HepG2 (cell line): ENCODE measurements around the gene TRAP1. TPM values are rescaled to one million over a fixed set of nuclear protein-coding genes. Genes with fewer than 3 reads are reported as not detected.

Source experiments
- ATAC-seq: fragments of 200-7000 bp; cut with Tn5 transposase; 3 replicates; pipeline ENCODE4 v1.9.1; 2020; ENCODE audit warnings: mild to moderate bottlenecking, moderate library complexity
- BruUV-seq: library from RNA; stranded (reverse); fragments of 400-500 nt; replicated peaks from 2 replicates; lab custom pipeline; 2021; lab: Mats Ljungman, UMichigan
- CTCF ChIA-PET: fragments of 300-600 bp; formaldehyde crosslinking; extraction: SDS; loops from one replicate; lab custom pipeline; 2021; ENCODE audit warnings: low total read pairs, inconsistent platforms, low intra/inter-chr PET ratio; lab: Yijun Ruan, JAX
- POLR2A ChIA-PET: fragments of 350-600 bp; sonication (Branson Sonifier 250); formaldehyde crosslinking; loops from one replicate; lab custom pipeline; 2020; ENCODE audit warnings: antibody characterized with exemption, inconsistent platforms; lab: Yijun Ruan, JAX
- DNase-seq: peaks from one replicate; pipeline ENCODE4 v3.0.0-alpha.2; 2015; ENCODE audit warnings: low spot score
- FAIRE-seq: peaks from 3 replicates; lab custom pipeline; 2011; peaks lifted over from hg19 to GRCh38; lab: Jason Lieb, UNC
- H2AFZ ChIP-seq: one replicate; pipeline ENCODE4 v1.6.1; 2011; ENCODE audit warnings: low read length, inconsistent platforms
- H3K27ac ChIP-seq: fragments of 300-600 bp; 3 replicates; pipeline ENCODE4 v1.8.0; 2011; ENCODE audit warnings: mixed run types, mild to moderate bottlenecking, mixed read lengths, low read length, inconsistent platforms; ENCODE audit not compliant: insufficient read depth; ENCODE audit errors: extremely low read length
- H3K27me3 ChIP-seq, 2 experiments: fragments of 200-600 bp in 1 of 2; 2 replicates in 1 of 2; 3 replicates in 1 of 2; pipeline versions ENCODE4 v1.6.0 to v1.8.0; 2011; ENCODE audit warnings: low read length in 2 of 2, mild to moderate bottlenecking in 2 of 2, moderate library complexity in 2 of 2, inconsistent platforms in 1 of 2; ENCODE audit not compliant: insufficient read depth in 2 of 2, control insufficient read depth in 1 of 2
- H3K36me3 ChIP-seq, 2 experiments: fragments of 200-600 bp in 1 of 2; replicated peaks in 1 of 2; 2 replicates in 1 of 2; 3 replicates in 1 of 2; pipeline versions ENCODE4 v1.5.1 to v1.8.0; 2011; ENCODE audit warnings: low read length in 2 of 2, inconsistent platforms in 1 of 2; ENCODE audit not compliant: insufficient read depth in 2 of 2, control insufficient read depth in 1 of 2
- H3K4me1 ChIP-seq: 2 replicates; pipeline ENCODE4 v1.5.1; 2012; ENCODE audit warnings: low read length, inconsistent platforms; ENCODE audit not compliant: insufficient read depth
- H3K4me2 ChIP-seq: 2 replicates; pipeline ENCODE4 v1.6.0; 2011; ENCODE audit warnings: low read depth, low read length, inconsistent platforms
- H3K4me3 ChIP-seq, 3 experiments: fragments of 200-600 bp in 1 of 3; sonication (generic), shearing (Covaris generic) in 1 of 3; replicated peaks in 1 of 3; 2 replicates each; pipeline ENCODE4 v1.5.1; 2011 to 2016; ENCODE audit warnings: low read length in 3 of 3, inconsistent platforms in 2 of 3, low read depth in 2 of 3, mild to moderate bottlenecking in 2 of 3, control low read depth in 1 of 3, mixed read lengths in 1 of 3; ENCODE audit not compliant: insufficient read depth in 1 of 3
- H3K79me2 ChIP-seq: one replicate; pipeline ENCODE4 v1.6.1; 2011; ENCODE audit warnings: low read length, inconsistent platforms; ENCODE audit not compliant: insufficient read depth
- H3K9ac ChIP-seq: 2 replicates; pipeline ENCODE4 v1.6.0; 2011; ENCODE audit warnings: mild to moderate bottlenecking, low read depth, low read length, inconsistent platforms; ENCODE audit not compliant: insufficient read depth
- H3K9me3 ChIP-seq: 2 replicates; pipeline ENCODE4 v1.5.1; 2012; ENCODE audit warnings: mild to moderate bottlenecking, low read length
- H4K20me1 ChIP-seq: 2 replicates; pipeline ENCODE4 v1.6.0; 2011; ENCODE audit warnings: inconsistent platforms, mild to moderate bottlenecking, low read length, moderate library complexity; ENCODE audit not compliant: insufficient read depth
- AKAP8 ChIP-seq: sonication (generic); formaldehyde crosslinking; IDR thresholded peaks from 2 replicates; pipeline ENCODE4 v1.5.1; 2020; ENCODE audit warnings: mild to moderate bottlenecking, missing genetic modification reagents
- FOSL1 ChIP-seq: sonication (generic); formaldehyde crosslinking; IDR thresholded peaks from 2 replicates; pipeline ENCODE4 v1.9.0; 2021; ENCODE audit warnings: missing genetic modification reagents, borderline replicate concordance
- JDP2 ChIP-seq: sonication (generic); formaldehyde crosslinking; IDR thresholded peaks from 2 replicates; pipeline ENCODE4 v1.8.1; 2022; ENCODE audit warnings: missing genetic modification reagents, borderline replicate concordance
- KLF12 ChIP-seq: sonication (generic); formaldehyde crosslinking; IDR thresholded peaks from 2 replicates; pipeline ENCODE4 v1.4.0; 2020; ENCODE audit warnings: missing genetic modification reagents, borderline replicate concordance
- PHF21A ChIP-seq: sonication (generic); formaldehyde crosslinking; IDR thresholded peaks from 2 replicates; pipeline ENCODE4 v1.5.0; 2020; ENCODE audit warnings: mild to moderate bottlenecking, missing genetic modification reagents
- TEAD2 ChIP-seq: sonication (generic); formaldehyde crosslinking; IDR thresholded peaks from 2 replicates; pipeline ENCODE4 v1.9.0; 2021; ENCODE audit warnings: missing genetic modification reagents
- ZBTB38 ChIP-seq: sonication (generic); formaldehyde crosslinking; IDR thresholded peaks from 2 replicates; pipeline ENCODE4 v1.5.1; 2020; ENCODE audit warnings: mild to moderate bottlenecking, missing genetic modification reagents
- ZNF484 ChIP-seq: sonication (generic); formaldehyde crosslinking; IDR thresholded peaks from 2 replicates; pipeline ENCODE4 v1.5.1; 2020; ENCODE audit warnings: mild to moderate bottlenecking, low read depth, missing genetic modification reagents, borderline replicate concordance
- ZNF720 ChIP-seq: sonication (generic); formaldehyde crosslinking; IDR thresholded peaks from 2 replicates; pipeline ENCODE4 v1.4.0; 2020; ENCODE audit warnings: missing genetic modification reagents
- WGBS: methylation state at CpG from one replicate; pipeline ENCODE4 v1.1.6; 2017; ENCODE audit warnings: low lambda C conversion rate; 5-methylcytosine and 5-hydroxymethylcytosine counted together
- in situ Hi-C: cut with HindIII; loops from 2 replicates; pipeline ENCODE4 v1.10.0; 2017; ENCODE audit warnings: low pct_unique_long_range_greater_than_20kb; ENCODE audit not compliant: extremely low pct_ligation_motif_present
- intact Hi-C: fragments of 100-400 bp; cut with micrococcal nuclease; formaldehyde crosslinking; loops from one replicate; pipeline ENCODE4 v1.10.0; 2022; ENCODE audit not compliant: unreplicated experiment
- polyA plus RNA-seq, 8 experiments: library from polyadenylated mRNA; depleted of rRNA in 3 of 8; stranded (reverse) in 7 of 8; unstranded in 1 of 8; fragments of >200 nt; fragmentation: Illumina TruSeq in 4 of 8; extraction: Trizol in 4 of 8; gene quantifications; 2 replicates each; pipeline versions ENCODE4 v1.2.1 to v1.2.3, GENCODE V29; 2011 to 2016; ENCODE audit warnings: low read depth in 4 of 8, missing spikeins in 1 of 8, mixed read lengths in 1 of 8; ENCODE audit not compliant: insufficient read depth in 1 of 8
- total RNA-seq, 5 experiments: library from RNA; depleted of rRNA; stranded (reverse); fragments of >200 nt; fragmentation: Illumina TruSeq; extraction: Trizol; gene quantifications; 2 replicates each; pipeline ENCODE4 v1.2.3, GENCODE V29; 2016; ENCODE audit warnings: low read depth in 1 of 5
- TF ChIP-seq, protein P1 (sequence below): sonication (generic); formaldehyde crosslinking; IDR thresholded peaks from 2 replicates; pipeline ENCODE4 v1.5.0; 2020; ENCODE audit warnings: mild to moderate bottlenecking, missing genetic modification reagents
- TF ChIP-seq, protein P2 (sequence below): sonication (generic); formaldehyde crosslinking; IDR thresholded peaks from 2 replicates; pipeline ENCODE4 v1.8.1; 2023; ENCODE audit warnings: mild to moderate bottlenecking, moderate library complexity, missing genetic modification reagents

The TRAP1 gene
- total and polyA plus RNA-seq, 2 of the 13 experiments (the other 11 are each of a cell fraction or from before 2014, with no cell fraction given): 127 to 240 TPM

DNA sequence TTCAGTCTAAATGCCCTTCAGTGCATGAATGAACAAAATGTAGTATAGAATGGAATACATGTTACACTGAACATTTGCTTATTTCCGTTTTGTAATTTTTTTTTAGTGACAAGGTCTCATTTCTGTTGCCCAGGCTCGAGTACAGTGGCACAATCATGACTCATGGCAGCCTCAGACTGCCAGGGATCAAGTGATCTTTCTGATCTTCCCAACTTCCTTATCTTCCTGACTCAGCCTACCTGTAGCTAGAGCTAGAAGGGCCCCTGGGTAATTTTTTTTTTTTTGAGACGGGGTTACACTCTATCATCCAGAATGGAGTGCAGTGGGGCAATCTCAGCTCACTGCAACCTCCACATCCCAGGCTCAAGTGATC, 98.6 kb downstream of the TRAP1 start:
- 85% methylated on average over 3 of the region's 3 CpGs for whole genome bisulfite sequencing
- ChIA-PET CTCF (no interaction called here), POLR2A (no interaction called here)
- peaks cover 16% of the 10 kb centered on the region for H3K4me1 ChIP-seq
- H3K27me3 ChIP-seq: no peaks in the 10 kb centered on the region
- no peak for DNase-seq
- no TSS peak for BruUV-seq
- intact Hi-C loops: no loop called here
- H3K79me2 ChIP-seq: peaks cover 24% of the 10 kb centered on the region
- TF ChIP-seq, protein P1, sequence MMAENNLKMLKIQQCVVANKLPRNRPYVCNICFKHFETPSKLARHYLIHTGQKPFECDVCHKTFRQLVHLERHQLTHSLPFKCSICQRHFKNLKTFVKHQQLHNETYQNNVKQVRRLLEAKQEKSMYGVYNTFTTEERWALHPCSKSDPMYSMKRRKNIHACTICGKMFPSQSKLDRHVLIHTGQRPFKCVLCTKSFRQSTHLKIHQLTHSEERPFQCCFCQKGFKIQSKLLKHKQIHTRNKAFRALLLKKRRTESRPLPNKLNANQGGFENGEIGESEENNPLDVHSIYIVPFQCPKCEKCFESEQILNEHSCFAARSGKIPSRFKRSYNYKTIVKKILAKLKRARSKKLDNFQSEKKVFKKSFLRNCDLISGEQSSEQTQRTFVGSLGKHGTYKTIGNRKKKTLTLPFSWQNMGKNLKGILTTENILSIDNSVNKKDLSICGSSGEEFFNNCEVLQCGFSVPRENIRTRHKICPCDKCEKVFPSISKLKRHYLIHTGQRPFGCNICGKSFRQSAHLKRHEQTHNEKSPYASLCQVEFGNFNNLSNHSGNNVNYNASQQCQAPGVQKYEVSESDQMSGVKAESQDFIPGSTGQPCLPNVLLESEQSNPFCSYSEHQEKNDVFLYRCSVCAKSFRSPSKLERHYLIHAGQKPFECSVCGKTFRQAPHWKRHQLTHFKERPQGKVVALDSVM (CRISPR knock-in tag): 0 out of 2 replicates have a peak, but pooled peaks have one; percentile 37
- TF ChIP-seq KLF12 (CRISPR knock-in tag): no peak
- TF ChIP-seq, all 625 proteins: peak for 1
- H3K4me3 ChIP-seq: no peak overlapping the region
- H3K9me3 ChIP-seq: no peaks in the 10 kb centered on the region
- no peak overlapping the region for H3K27ac ChIP-seq
- ATAC-seq (no peak), FAIRE-seq (no peak)
- H3K4me2 ChIP-seq: no peak overlapping the region
- H4K20me1 ChIP-seq: no peaks in the 10 kb centered on the region
- no peaks in the 10 kb centered on the region for H3K36me3 ChIP-seq
- H2AFZ ChIP-seq: no peak overlapping the region
- no peak overlapping the region for H3K9ac ChIP-seq
- in situ Hi-C loops: no loop called here

DNA sequence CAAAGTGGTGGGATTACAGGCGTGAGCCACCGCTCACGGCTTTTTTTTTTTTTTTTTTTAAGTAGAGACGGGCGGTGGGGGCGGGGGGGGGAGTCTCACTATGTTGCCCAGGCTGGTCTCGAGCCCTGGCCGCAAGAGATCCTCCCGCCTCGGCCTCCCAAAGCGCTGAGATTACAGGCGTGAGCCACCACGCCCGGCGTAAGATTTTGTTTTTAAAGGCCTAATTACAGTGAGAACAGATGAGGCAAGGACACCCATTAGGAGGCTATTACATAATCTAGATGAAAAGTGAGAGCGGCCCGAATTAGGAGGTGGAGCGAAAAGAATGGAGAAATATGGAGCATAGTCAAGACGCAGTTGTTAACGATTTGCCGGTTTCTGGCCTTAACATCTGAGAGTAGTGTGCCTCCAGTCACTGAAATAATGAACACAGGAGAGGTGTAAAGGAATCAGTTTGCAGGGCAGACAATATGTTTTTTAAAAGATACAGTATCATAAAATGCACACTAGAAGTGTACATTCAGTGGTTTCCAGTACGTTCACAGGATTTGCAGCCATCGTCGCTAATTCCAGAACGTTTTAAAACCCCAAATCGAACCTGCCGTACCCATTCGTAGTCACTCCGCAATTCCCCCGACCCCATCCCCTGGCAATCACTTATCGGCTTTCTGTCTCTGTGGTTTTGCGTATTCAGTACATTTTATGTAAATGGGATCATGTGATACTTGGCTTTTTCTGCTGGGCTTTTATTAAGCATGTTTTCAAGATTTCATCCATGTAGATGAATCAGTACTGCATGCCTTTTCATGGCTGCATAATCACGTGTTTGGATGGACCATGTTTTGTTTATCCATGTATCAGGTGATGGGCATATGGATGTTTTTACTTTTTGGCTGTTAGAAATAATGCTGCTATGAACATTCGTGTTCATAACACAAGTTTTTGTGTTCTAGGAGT, 104.5 kb downstream of the TRAP1 start:
- BruUV-seq: no TSS peak
- TF ChIP-seq ZNF484 (CRISPR knock-in tag) (no peak), ZBTB38 (peak; percentile 79; the same call in 1 of the 2 replicates), AKAP8 (CRISPR knock-in tag) (no peak), PHF21A (CRISPR knock-in tag) (no peak), TEAD2 (CRISPR knock-in tag) (no peak), FOSL1 (CRISPR knock-in tag) (no peak), ZNF720 (no peak), JDP2 (no peak)
- TF ChIP-seq, protein P2, sequence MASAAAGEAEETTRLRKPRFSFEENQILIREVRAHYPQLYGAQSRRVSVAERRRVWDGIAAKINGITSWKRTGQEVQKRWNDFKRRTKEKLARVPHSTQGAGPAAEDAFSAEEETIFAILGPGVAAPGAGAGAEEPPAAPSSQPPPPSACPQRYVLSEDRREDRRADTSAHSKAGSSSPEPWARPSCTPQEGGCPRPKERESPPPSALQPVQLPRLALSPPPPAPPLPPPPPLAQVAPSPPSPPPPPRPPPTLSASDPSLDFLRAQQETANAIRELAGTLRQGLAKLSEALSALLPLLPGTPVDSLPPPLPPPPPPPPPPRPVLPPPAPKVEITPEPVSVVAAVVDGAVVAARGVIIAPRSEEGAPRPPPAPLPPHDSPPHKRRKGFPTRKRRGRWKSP: no peak

More for the DNA sequence above, 104.5 kb downstream of the TRAP1 start:
- in situ Hi-C loops: no loop called here
- ATAC-seq (no peak), DNase-seq (no peak), FAIRE-seq (no peak)
- Histone ChIP-seq H3K27me3 (no peaks in the 10 kb centered on the region; a peak in 1 of 5 replicates), H3K4me2 (peak overlapping the region; percentile 83), H3K36me3 (no peaks in the 10 kb centered on the region), H3K9ac (peak overlapping the region; percentile 83), H3K27ac (no peak overlapping the region), H3K4me3 (peak overlapping the region; percentile 80 to 98 (median 96)), H2AFZ (no peak overlapping the region), H3K79me2 (peaks cover 40% of the 10 kb centered on the region), H3K4me1 (peaks cover 57% of the 10 kb centered on the region), H3K9me3 (no peaks in the 10 kb centered on the region), H4K20me1 (no peaks in the 10 kb centered on the region)
- ChIA-PET CTCF (no interaction called here), POLR2A (interaction anchor here (0.6 to 1.5 kb wide), 3 partner anchors 9 to 1935 kb away, joined by 3 to 6 read pairs (median 3); partner anchors contain the start of gene JPT2)
- 63% methylated on average over 34 of the region's 34 CpGs for WGBS
- intact Hi-C loops: no loop called here
